Natural killer cell (primary cell): ENCODE measurements around the gene PFKFB3. TPM values are rescaled to one million over a fixed set of nuclear protein-coding genes. Genes with fewer than 3 reads are reported as not detected.
A peak's percentile ranks its signal among the peaks of the same experiment; 100 is the strongest.

Experiments
- ATAC-seq, 3 donors: fragments of 150-1000 bp in 2 of 3; fragments of 200-7000 bp in 1 of 3; cut with Tn5 transposase; 1 replicate in 1 of 3; 2 replicates in 2 of 3; pipeline ENCODE4 v1.10.0; 2021; ENCODE audit warnings: mild to moderate bottlenecking in 2 of 3, moderate library complexity in 2 of 3
- DNase-seq, 2 donors: peaks; one replicate each; pipeline versions ENCODE4 v3.0.0 to v3.0.0-alpha.2; 2013 to 2021; ENCODE audit warnings: mixed read lengths in 1 of 2
- H3K27ac ChIP-seq: one replicate; pipeline ENCODE4 v1.5.1; 2013; ENCODE audit warnings: mild to moderate bottlenecking, low read length
- H3K27me3 ChIP-seq: one replicate; pipeline ENCODE4 v1.6.1; 2013; ENCODE audit warnings: low read length; ENCODE audit not compliant: control insufficient read depth, insufficient read depth
- H3K36me3 ChIP-seq: one replicate; pipeline ENCODE4 v1.6.1; 2013; ENCODE audit warnings: low read length; ENCODE audit not compliant: control insufficient read depth, insufficient read depth
- H3K4me1 ChIP-seq: one replicate; pipeline ENCODE4 v1.6.1; 2013; ENCODE audit warnings: low read length; ENCODE audit not compliant: control insufficient read depth, insufficient read depth
- H3K4me3 ChIP-seq: one replicate; pipeline ENCODE4 v1.5.1; 2013; ENCODE audit warnings: low read length
- H3K9me3 ChIP-seq: one replicate; pipeline ENCODE4 v1.6.1; 2013; ENCODE audit warnings: low read length; ENCODE audit not compliant: control insufficient read depth, insufficient read depth
- H3K27ac Mint-ChIP-seq, 2 donors: one replicate each; pipeline ENCODE4 v1.8.0; 2022; ENCODE audit warnings: mild to moderate bottlenecking in 2 of 2, mixed read lengths in 2 of 2, moderate library complexity in 1 of 2
- H3K27me3 Mint-ChIP-seq, 2 donors: one replicate each; pipeline ENCODE4 v1.8.0; 2022; ENCODE audit warnings: low read depth in 2 of 2, mixed read lengths in 2 of 2
- H3K36me3 Mint-ChIP-seq: one replicate; pipeline ENCODE4 v1.8.0; 2022; ENCODE audit warnings: mixed read lengths
- H3K4me1 Mint-ChIP-seq, 2 donors: one replicate each; pipeline ENCODE4 v1.8.0; 2022; ENCODE audit warnings: mixed read lengths in 2 of 2
- H3K4me3 Mint-ChIP-seq: one replicate; pipeline ENCODE4 v1.8.0; 2022; ENCODE audit warnings: mild to moderate bottlenecking, moderate library complexity, mixed read lengths
- H3K9me3 Mint-ChIP-seq, 2 donors: one replicate each; pipeline ENCODE4 v1.8.0; 2022; ENCODE audit warnings: mixed read lengths in 2 of 2
- CTCF ChIP-seq: fragments of 200-600 bp; IDR thresholded peaks from one replicate; pipeline ENCODE4 v1.8.0; 2022; ENCODE audit warnings: antibody characterized with exemption
- WGBS: methylation state at CpG from one replicate; pipeline ENCODE4 v1.1.7; 2013; ENCODE audit warnings: missing lambda C conversion rate; ENCODE audit not compliant: insufficient coverage; 5-methylcytosine and 5-hydroxymethylcytosine counted together
- intact Hi-C: fragments of 100-400 bp; cut with micrococcal nuclease; formaldehyde crosslinking; loops from one replicate; pipeline ENCODE4 v1.14.2; 2022
- total RNA-seq, 4 donors: library from RNA; stranded (reverse); fragments of 120-200 nt in 1 of 4; gene quantifications; one replicate each; pipeline versions ENCODE4 v1.2.3 to v1.2.4, GENCODE V29; 2013 to 2022

Gene PFKFB3
- total RNA-seq, 3 donors from 2014 or later (not counting 1 experiment from before 2014, with no cell fraction given), result 33.4 to 59.7 (median 39.0) TPM

- DNase-seq (peak in 1 of 2 donors; percentile 63), ATAC-seq (no peak)
- Histone ChIP-seq H3K27me3 (peaks cover 2% of the 10 kb centered on the region), H3K27ac (no peak overlapping the region), H3K36me3 (no peaks in the 10 kb centered on the region), H3K4me3 (peak overlapping the region; percentile 33), H3K4me1 (peaks cover 31% of the 10 kb centered on the region), H3K9me3 (no peaks in the 10 kb centered on the region)
- H3K36me3 Mint-ChIP-seq, result no peaks in the 10 kb centered on the region
- intact Hi-C loops, result loop anchor here (5.0 to 10.0 kb wide), 3 partner anchors 39 to 476 kb away; no protein-coding TSS in a partner anchor
- peaks cover 21 to 38% of the 10 kb centered on the region in 2 donors for H3K4me1 Mint-ChIP-seq
- no peaks in the 10 kb centered on the region for H3K27me3 Mint-ChIP-seq
- peak overlapping the region; percentile 73 for H3K4me3 Mint-ChIP-seq
- H3K9me3 Mint-ChIP-seq, result no peaks in the 10 kb centered on the region
- WGBS, result under 1% methylated on average over 56 of the region's 59 CpGs
- TF ChIP-seq CTCF, result no peak
- no peak overlapping the region for H3K27ac Mint-ChIP-seq
Measured at GRCh38 chr10:6200734-6201515, 1.8 kb upstream of the PFKFB3 start.

GRCh38 chr10:6201516-6201975, 1.2 kb upstream of the PFKFB3 start:
- H3K9me3 Mint-ChIP-seq, result no peaks in the 10 kb centered on the region
- H3K9me3 ChIP-seq, result no peaks in the 10 kb centered on the region
- H3K4me3 Mint-ChIP-seq, result peak overlapping the region; percentile 88
- peak overlapping the region in 1 of 2 donors; percentile 71 for H3K27ac Mint-ChIP-seq
- peaks cover 2% of the 10 kb centered on the region for H3K27me3 ChIP-seq
- peak; percentile 42 to 93 for DNase-seq
- H3K36me3 ChIP-seq, result no peaks in the 10 kb centered on the region
- no peak overlapping the region for H3K27ac ChIP-seq
- no peaks in the 10 kb centered on the region for H3K36me3 Mint-ChIP-seq
- intact Hi-C loops, result loop anchor here (5.0 to 10.0 kb wide), 3 partner anchors 39 to 476 kb away; no protein-coding TSS in a partner anchor
- peak; percentile 49 to 58 (median 54) for ATAC-seq
- TF ChIP-seq CTCF, result no peak
- peaks cover 21 to 38% of the 10 kb centered on the region in 2 donors for H3K4me1 Mint-ChIP-seq
- H3K27me3 Mint-ChIP-seq, result no peaks in the 10 kb centered on the region
- under 1% methylated on average over 50 of the region's 50 CpGs for WGBS
- H3K4me3 ChIP-seq, result peak overlapping the region; percentile 59
- peaks cover 31% of the 10 kb centered on the region for H3K4me1 ChIP-seq

GRCh38 chr10:6202098-6202683, 541 bp upstream of the PFKFB3 start:
- H3K27me3 ChIP-seq, result peaks cover 2% of the 10 kb centered on the region
- no peaks in the 10 kb centered on the region for H3K9me3 Mint-ChIP-seq
- H3K36me3 Mint-ChIP-seq, result no peaks in the 10 kb centered on the region
- H3K4me3 ChIP-seq, result peak overlapping the region; percentile 59
- intact Hi-C loops, result loop anchor here (1.0 to 10.0 kb wide), 4 partner anchors 40 to 475 kb away; no protein-coding TSS in a partner anchor
- TF ChIP-seq CTCF, result no peak
- H3K4me1 ChIP-seq, result peaks cover 31% of the 10 kb centered on the region
- H3K27me3 Mint-ChIP-seq, result no peaks in the 10 kb centered on the region
- H3K9me3 ChIP-seq, result no peaks in the 10 kb centered on the region
- peak overlapping the region; percentile 21 to 71 for H3K27ac Mint-ChIP-seq
- peak in 1 of 3 donors; percentile 0 for ATAC-seq
- H3K4me1 Mint-ChIP-seq, result peaks cover 21 to 38% of the 10 kb centered on the region in 2 donors
- no peak overlapping the region for H3K27ac ChIP-seq
- peak overlapping the region; percentile 88 for H3K4me3 Mint-ChIP-seq
- WGBS, result 2% methylated on average over 28 of the region's 29 CpGs
- no peak for DNase-seq
- H3K36me3 ChIP-seq, result no peaks in the 10 kb centered on the region
